HG03060 (cell line): Measurements from ENCODE around the gene MT1A.
"Not testable (repeated sequence)": the region's sequence is repeated elsewhere in the genome, so short reads cannot be mapped to it uniquely, and the experiment has no call there.

Source experiments
- ATAC-seq: cut with Tn5 transposase; IDR thresholded peaks from one replicate; pipeline ENCODE4 v1.9.1; 2021; ENCODE audit warnings: low read depth, moderate number of reproducible peaks; ENCODE audit not compliant: unreplicated experiment

Gene MT1A

DNA sequence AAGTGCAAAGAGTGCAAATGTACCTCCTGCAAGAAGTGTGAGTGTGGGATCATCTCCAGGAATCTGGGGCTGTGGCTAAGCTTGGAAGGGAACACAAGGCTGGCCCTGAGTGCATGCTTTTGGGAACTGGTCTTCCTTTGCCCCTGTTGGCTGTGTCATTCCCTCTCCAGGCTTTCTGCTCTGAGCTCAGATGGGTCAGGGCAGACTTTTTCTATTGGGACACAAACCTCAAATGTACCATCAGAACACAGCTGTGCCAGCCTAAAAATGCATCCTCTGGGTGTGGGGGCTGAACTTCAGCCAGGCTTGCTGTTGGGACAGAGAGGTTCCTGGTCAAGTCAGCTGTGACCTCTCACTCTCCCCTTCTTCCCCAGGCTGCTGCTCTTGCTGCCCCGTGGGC is 14.1 kb downstream of the MT1A start:
- no peak for ATAC-seq

DNA sequence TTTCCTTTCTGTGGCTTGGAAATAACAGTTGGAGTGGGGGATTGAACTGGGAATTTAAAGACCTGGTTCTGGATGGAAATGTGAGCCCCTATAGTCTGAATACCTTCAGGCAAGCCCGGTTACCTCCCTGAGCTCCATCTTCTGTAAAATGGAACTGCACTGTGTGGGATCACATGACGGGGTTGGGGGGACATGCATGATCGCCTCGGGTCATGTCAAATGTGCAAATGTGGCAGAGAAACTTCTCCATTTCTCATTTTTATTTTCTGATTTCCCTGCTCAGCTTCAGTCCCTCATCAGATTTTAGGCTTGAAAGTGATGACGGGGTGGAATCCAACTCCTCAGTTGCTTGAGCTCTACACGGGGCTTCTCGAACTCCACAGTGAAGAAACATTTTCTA is 14.8 kb downstream of the MT1A start:
- ATAC-seq, result no peak

DNA sequence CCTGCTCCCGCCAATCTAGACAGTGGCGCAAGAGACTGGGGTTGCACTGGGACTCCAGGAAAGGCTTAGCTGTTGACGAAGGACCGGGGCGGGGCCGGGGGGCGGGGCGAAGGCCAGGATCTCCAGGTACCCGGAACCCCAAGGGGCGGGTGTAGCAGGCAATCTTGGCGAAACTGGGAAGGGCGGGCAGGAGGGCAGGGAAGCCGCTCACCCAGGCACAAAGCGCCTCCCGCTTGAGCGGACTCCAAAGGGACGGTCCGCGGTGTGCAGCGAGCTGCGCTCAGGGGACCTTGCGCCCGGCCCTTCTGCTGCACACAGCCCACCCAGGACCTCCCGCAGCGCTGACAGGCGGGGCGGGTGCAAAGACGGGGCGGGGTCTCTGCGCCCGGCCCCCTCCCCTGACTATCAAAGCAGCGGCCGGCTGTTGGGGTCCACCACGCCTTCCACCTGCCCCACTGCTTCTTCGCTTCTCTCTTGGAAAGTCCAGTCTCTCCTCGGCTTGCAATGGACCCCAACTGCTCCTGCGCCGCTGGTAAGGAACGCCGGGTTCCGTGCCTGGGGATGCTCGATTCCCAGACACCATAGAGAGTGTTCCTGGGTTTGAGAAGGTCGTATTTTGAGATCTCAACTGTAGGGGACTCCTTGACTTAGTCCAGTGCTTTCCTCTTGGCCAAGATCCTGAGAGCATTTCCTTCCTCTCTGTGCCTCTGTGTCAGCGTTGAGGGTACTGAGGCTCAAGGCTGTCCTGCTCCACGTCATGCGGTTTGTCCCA is 19.3 kb downstream of the MT1A start, which contains the start of gene MT1F:
MT1F (plus strand) TSS at position 405 of the 772 bp plus-strand sequence; CDS start at position 505, 100 bp downstream.
- no peak for ATAC-seq

DNA sequence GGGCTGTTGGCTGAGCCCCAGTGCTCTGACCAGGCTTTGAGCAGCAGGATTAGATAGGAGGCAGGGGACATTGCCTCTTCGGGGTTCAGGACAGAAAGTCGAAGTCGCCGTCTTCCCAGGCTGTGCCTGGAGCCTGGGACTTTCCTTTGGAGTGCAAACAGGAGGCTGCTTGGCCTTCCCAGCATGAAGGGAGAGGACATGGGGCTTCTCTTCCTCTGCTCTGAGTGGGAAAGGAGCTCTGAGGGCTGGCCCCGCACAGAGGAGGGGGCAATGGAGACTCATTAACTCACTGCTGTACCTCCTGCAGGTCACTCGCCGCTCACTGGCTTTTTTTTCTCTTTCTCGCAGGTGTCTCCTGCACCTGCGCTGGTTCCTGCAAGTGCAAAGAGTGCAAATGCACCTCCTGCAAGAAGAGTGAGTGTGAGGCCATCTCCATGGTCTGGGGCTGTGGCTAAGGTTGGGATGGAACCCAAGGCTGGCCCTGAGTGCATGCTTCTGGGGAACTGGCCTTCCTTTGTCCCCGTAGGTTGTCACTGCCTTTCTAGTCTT is 19.9 kb downstream of the MT1A start:
- ATAC-seq, result no peak

DNA sequence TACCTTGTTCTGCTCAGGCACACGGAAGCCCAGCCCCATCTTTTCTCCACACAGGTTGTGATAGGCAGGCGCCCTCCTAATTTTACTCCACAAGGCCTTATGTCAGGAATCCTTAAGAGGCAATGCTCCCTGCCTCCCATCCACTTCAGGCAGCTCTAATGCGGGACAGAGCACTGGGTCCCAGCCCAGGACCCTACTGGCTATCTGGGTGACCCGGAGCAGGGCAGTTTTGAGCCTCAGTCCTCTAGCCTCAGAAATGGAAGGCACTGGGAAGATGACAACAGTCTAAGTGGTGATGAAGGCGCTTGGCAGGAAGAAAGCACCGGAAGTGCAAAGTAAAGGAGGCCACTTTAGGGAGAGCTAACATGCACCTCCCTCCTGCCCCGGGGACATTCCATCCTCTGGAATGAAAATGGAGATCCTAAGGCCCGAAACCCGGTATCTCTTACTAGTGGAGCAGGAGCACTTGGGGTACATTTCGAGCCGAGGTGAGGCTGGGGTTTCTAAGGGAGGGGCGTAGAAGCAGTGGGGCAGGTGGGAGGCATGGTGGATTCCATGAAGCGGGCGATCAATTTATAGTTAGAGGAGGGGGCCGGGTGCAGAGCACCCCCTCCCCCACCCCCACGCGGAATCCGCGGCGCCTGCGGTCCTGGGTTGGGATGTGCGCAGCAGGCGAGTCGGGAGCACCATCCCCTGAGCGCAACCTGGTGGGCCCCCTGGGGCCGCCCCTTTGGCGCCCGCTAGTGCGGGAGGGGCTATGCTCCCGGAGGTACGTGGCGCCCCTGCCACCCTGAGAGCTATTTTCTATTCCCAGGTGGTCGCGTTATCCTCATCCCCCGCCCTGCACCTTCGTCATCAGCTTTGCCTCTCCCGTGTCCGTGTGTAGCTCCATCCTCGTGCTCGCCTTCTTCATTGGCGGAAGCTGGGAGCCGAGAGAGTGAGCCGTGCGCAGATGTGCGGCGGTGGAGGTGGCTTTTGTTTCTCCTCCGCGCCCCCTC is 24.2 kb downstream of the MT1A start:
- no peak for ATAC-seq

DNA sequence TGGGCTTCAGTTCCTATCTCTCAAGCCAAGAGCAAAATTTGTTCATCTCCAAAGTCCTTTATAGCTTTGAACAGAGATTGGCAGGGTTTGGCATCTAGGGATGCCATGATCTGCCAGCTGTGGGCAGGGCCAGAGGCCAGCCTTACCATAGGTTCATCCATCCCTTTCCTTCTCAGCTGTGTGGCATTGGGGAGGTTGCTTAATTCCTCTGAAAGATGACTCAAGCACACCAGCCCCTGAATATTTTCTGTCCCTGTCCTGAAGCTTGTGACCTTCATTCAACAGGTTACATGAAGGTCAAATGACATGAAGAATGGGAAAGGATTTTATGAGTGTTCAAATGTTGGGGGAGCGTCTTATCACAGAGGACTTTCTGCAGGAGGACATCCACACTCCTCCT is 26.0 kb downstream of the MT1A start:
- no peak for ATAC-seq

DNA sequence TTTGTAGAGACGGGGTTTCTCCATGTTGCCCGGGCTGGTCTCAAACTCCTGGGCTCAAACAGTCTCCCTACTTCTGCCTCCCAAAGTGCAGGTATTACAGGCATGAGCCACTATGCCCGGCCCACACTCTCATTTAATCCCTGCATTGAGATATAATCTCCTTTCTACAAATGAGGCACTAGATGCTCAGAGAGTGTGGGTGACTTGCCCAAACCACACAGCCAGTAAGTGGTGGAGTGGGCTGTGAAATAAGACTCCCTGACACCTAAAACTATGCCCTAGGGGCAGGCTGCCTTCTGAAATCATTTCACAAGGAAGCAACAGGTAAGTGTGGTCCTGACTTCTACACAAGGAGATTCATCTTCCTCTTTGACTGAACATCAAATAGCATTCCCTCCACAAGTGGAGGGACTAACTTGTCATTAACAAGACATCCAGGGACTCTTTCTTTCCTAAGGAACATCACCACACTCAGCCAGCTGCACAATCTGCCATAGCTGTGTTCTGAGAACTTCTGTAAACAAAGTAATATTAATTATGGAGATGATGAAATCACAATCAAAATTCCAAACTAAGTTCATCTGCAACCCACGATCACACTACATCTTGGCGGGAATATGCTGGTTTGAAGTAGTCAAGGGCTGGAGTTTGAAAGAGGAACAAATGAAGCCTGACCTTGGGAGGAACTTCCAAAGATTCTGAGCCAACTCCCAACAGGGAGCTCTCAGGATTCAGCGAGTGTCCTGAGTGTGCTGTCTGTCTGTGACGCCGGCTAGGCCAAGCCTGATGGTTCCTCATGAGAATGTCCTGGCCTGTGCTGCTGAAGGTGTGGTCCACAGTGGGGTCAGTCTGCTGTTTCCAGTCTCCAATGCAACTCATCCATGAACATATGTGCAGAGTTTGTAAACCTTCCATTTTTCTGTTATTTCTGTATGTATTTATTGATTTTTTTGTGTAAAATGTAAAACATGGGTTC is 27.1 kb downstream of the MT1A start:
- not testable (repeated sequence) for ATAC-seq

DNA sequence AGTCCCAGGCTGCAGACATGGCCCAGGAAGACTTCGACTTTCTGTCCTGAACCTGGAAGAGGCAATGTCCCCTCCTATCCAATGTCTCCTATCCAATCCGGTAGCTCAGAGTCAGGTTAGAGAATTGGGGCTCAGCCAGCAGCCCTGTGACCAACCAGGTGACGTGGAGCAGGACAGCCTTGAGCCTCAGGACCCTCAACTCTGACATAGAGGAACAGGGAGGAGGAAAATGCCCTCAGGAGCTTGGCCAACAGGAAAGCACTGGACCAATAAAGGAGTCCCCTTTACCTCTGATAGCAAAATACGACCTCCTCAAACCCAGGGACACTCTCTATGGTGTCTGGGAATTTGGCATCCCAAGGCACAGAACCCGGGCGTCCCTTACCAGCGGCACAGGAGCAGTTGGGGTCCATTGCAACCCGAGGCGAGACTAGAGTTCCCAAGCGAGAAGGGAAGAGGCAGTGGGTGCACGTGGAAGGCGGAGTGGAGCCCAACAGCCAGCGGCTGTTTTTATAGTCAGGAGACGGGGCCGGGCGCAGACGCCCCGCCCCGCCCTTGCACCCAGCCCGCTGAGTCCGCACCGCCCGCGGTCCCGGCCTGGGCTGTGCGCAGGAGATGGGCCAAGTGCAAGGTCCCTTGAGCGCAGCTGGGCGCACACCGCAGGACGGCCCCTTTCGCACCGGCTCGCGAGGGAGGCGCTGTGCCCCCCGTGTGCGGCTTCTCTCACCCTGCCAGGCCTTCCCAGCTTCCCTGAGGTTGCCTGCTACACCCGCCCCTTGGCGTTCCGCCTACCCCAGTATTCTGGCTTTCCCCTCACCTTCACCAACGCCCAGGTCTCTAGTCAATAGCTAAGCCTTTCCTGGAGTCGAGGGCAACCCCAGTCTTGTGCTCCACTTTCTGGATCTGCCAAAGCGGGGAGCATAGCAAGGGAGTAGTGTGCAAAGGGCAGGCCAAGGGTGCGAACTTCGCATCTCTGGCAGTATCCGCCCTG is 29.4 kb downstream of the MT1A start, which contains the start of gene MT1G:
MT1G (minus strand) TSS at position 485 of the 991 bp plus-strand sequence; CDS start at position 413, 72 bp downstream.
- ATAC-seq, result no peak

DNA sequence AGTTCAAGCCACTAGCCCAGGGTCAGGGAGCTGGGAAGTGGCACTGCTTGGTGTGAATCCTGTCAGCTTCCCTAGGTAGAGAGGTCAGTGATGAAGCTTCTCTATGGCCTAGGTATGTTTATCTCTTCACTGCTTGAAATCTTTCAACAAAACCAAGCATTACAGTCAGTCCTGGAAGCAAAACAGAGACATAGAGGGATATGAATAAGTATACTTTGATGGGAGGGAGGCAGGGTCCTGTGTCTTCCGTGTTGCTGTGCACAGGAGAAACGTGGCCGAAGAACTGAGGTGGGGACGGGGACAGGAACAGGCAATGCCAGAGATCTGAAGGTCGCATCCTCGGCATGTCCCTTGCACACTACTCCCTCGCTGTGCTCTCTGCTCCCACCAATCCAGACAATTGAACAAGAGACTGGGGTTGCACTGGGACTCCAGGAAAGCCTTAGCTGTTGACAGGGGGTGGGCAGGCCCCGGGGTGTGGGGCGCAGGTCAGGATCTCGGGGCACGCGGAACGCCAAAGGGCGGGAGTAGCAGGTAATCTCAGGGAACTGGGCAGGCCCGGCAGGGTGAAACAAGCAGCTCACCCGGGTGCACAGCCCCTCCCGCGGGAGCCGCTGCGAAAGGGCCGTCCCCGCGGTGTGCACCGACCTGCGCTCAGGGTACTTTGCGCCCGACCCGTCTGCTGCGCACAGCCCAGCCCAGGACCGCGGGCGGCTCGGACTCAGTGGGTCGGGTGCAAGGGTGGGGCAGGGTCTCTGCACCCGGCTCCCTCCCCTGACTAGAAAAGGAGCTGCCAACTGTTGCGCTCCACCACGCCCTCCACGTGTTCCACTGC is 30.8 kb downstream of the MT1A start, which contains the start of gene MT1H:
MT1H (plus strand) TSS at position 810 of the 835 bp plus-strand sequence. CDS start 71 bp downstream, outside the sequence.
- no peak for ATAC-seq

DNA sequence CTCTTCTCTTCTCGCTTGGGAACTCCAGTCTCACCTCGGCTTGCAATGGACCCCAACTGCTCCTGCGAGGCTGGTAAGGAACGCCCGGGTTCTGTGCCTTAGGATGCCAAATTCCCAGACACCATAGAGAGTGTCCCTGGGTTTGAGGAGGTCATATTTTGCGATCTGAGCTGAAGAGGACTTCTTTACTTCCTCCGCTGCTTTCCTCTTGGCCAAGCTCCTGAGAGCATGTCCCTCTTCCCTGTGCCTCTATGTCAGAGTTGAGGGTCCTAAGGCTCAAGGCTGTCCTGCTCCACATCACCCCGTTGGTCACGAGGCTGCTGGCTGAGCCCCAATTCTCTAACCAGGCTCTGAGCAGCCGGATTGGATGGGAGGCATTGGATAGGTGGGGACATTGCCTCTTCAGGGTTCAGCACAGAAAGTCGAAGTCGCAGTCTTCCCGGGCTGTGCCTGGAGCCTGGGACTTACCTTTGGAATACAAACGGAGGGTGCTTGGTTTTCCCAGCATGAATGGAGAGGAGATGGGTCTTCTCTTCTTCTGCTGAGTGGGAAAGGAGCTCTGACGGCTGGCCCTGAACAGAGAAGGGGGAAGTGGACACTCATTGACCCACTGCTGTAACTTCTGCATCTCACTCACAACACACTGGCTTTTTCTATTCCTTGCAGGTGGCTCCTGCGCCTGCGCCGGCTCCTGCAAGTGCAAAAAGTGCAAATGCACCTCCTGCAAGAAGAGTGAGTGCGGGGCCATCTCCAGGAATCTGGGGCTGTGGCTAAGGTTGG is 31.6 kb downstream of the MT1A start:
- ATAC-seq, result no peak

DNA sequence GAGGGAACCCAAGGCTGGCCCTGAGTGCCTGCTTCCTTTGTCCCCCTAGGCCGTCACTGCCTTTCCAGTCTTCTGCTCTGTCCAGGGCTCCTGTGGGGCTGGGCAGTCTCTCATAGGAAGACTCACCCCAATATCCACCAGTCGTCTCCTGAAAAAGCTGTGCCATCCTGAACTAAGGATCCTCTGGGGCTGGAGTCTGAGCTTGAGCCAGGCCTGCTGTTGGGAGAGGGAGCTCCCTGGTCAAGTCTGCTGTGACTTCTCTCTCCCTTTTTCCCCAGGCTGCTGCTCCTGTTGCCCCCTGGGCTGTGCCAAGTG is 32.1 kb downstream of the MT1A start:
- no peak for ATAC-seq

DNA sequence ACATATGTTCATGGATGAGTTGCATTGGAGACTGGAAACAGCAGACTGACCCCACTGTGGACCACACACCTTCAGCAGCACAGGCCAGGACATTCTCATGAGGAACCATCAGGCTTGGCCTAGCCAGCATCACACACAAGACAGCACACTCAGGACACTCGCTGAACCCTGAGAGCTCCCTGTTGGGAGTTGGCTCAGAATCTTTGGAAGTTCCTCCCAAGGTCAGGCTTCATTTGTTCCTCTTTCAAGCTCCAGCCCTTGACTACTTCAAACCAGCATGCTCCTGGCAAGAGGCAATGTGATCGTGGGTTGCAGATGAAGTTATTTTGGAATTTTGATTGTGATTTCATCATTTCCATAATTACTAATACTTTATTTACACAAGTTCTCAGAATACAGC is 33.2 kb downstream of the MT1A start:
- not testable (repeated sequence) for ATAC-seq

DNA sequence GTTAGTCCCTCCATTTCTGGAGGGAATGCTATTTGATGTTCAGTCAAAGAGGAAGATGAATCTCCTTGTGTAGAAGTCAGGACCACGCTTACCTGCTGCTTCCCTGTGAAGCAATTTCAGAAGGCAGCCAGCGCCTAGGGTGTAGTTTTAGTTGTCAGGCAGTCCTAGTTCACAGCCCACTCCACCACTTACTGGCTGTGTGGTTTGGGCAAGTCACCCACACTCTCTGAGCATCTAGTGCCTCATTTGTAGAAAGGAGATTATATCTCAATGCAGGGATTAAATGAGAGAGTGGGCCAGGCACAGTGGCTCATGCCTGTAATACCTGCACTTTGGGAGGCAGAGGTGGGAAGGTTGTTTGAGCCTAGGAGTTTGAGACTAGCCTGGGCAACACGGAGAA is 33.7 kb downstream of the MT1A start:
- ATAC-seq, result not testable (repeated sequence)

DNA sequence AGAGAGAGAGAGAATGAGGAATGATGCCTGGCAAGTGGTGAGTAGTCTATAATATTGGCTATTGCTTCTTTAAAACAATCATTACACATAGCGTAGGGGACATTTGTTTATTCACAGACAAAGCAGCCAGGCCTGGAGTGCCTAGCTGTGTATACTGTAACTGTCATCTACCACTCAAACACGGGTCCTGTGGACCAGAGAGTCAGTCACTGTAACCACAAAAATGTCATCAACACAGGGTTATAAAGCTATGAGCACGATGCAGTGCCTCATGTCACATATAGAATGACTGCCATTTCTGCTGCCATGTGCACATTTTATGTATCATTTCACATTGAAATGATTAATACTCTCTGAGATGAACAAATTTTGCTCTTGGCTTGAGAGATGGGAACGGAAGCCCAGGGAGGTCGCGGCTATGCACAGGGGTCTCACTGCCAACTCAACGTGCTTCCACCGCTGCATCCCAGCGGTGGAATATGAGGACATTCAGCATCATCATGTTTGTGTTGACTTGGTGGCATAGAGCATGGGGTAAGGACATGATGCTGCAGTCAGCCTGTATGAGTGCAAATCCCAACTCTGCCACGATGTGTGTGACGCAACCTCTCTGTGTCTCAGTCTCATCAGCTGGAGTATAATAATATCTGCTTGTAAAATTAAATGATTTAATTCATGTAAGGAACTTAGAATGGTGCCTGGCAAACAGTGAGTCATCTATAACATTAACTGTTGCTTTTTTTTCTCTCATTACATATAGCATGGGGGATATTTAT is 34.5 kb downstream of the MT1A start:
- no peak for ATAC-seq

DNA sequence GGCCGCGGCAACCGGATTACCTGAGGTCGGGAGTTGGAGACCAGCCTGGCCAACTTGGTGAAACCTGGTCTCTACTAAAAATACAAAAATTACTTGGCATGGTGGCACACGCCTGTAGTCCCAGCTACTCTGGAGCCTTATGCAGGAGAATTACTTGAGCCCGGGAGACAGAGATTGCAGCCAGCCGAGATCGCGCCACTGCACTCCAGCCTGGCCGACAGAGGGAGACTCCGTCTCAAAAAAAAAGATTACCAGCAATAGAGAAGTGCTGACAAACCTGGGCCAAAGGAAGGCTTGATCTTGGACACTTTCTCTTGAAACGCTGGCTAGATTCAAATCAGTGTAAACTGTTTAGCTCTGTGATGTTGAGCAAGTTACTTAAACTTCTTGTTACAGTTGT is 35.5 kb downstream of the MT1A start:
- ATAC-seq, result no peak

DNA sequence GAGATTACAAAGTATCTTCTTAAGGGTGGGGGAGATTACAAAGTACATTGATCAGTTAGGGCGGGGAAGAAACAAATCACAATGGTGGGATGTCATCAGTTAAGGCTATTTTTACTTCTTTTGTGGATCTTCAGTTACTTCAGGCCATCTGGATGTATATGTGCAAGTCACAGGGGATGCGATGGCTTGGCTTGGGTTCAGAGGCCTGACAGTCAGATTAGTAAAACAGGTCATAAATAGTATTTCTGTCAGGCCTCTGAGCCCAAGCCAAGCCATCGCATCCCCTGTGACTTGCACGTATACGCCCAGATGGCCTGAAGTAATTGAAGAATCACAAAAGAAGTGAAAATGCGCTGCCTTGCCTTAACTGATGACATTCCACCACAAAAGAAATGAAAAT is 36.1 kb downstream of the MT1A start:
- ATAC-seq, result not testable (repeated sequence)
